ENCODE data around the gene MALSU1. TPM values are rescaled to one million over a fixed set of nuclear protein-coding genes. Genes with fewer than 3 reads are reported as not detected.

MALSU1 gene
- polyA plus RNA-seq, 4 donors: 34.4 to 42.7 (median 36.2) TPM

- no peak overlapping the region for H3K27ac ChIP-seq (ENCODE audit: low read depth in 1 of 3, low read length in 2 of 3)
- H3K36me3 ChIP-seq (ENCODE audit: control insufficient read depth in 3 of 3, insufficient read depth in 2 of 3, low read depth in 1 of 3, low read length in 3 of 3): no peaks in the 10 kb centered on the region
- H3K9me3 ChIP-seq (ENCODE audit: control insufficient read depth in 2 of 2, insufficient read depth in 1 of 2, low read depth in 1 of 2, low read length in 1 of 2): peaks cover 0 to 3% of the 10 kb centered on the region in 2 donors
- H3K4me1 ChIP-seq (ENCODE audit: control insufficient read depth in 3 of 3, insufficient read depth in 2 of 3, low read depth in 1 of 3, low read length in 2 of 3): no peaks in the 10 kb centered on the region
- H3K4me3 ChIP-seq (ENCODE audit: low read depth in 1 of 3, low read length in 3 of 3): no peak overlapping the region
- 84 to 89% (median 84%) methylated on average over 2 of the region's 2 CpGs for WGBS, 3 donors
- DNase-seq (no peak), FAIRE-seq (no peak)
- no peaks in the 10 kb centered on the region for H3K27me3 ChIP-seq (ENCODE audit: control insufficient read depth in 3 of 3, insufficient read depth in 3 of 3, low read length in 3 of 3)
Observed at GRCh38 chr7:23266918-23267317, 32.2 kb upstream of the MALSU1 start.

GRCh38 chr7:23267357-23267756, 31.8 kb upstream of the MALSU1 start:
- peaks cover 0 to 3% of the 10 kb centered on the region in 2 donors for H3K9me3 ChIP-seq (ENCODE audit: control insufficient read depth in 2 of 2, insufficient read depth in 1 of 2, low read depth in 1 of 2, low read length in 1 of 2)
- no peak overlapping the region for H3K27ac ChIP-seq (ENCODE audit: low read depth in 1 of 3, low read length in 2 of 3)
- H3K4me3 ChIP-seq (ENCODE audit: low read depth in 1 of 3, low read length in 3 of 3): no peak overlapping the region
- 87 to 98% (median 94%) methylated on average over 2 of the region's 2 CpGs for WGBS, 3 donors
- DNase-seq: no peak
- H3K27me3 ChIP-seq (ENCODE audit: control insufficient read depth in 3 of 3, insufficient read depth in 3 of 3, low read length in 3 of 3): no peaks in the 10 kb centered on the region
- no peak for FAIRE-seq
- no peaks in the 10 kb centered on the region for H3K4me1 ChIP-seq (ENCODE audit: control insufficient read depth in 3 of 3, insufficient read depth in 2 of 3, low read depth in 1 of 3, low read length in 2 of 3)
- no peaks in the 10 kb centered on the region for H3K36me3 ChIP-seq (ENCODE audit: control insufficient read depth in 3 of 3, insufficient read depth in 2 of 3, low read depth in 1 of 3, low read length in 3 of 3)

GRCh38 chr7:23268167-23268566, 31.0 kb upstream of the MALSU1 start:
- Histone ChIP-seq H3K36me3 (ENCODE audit: control insufficient read depth in 3 of 3, insufficient read depth in 2 of 3, low read depth in 1 of 3, low read length in 3 of 3) (no peaks in the 10 kb centered on the region), H3K9me3 (ENCODE audit: control insufficient read depth in 2 of 2, insufficient read depth in 1 of 2, low read depth in 1 of 2, low read length in 1 of 2) (peaks cover 0 to 3% of the 10 kb centered on the region in 2 donors), H3K27ac (ENCODE audit: low read depth in 1 of 3, low read length in 2 of 3) (no peak overlapping the region), H3K4me3 (ENCODE audit: low read depth in 1 of 3, low read length in 3 of 3) (no peak overlapping the region), H3K4me1 (ENCODE audit: control insufficient read depth in 3 of 3, insufficient read depth in 2 of 3, low read depth in 1 of 3, low read length in 2 of 3) (peaks cover 0 to 3% (median 0%) of the 10 kb centered on the region in 3 donors), H3K27me3 (ENCODE audit: control insufficient read depth in 3 of 3, insufficient read depth in 3 of 3, low read length in 3 of 3) (no peaks in the 10 kb centered on the region)
- no peak for FAIRE-seq
- DNase-seq: no peak
- WGBS, 3 donors: 93 to 97% (median 94%) methylated on average over 2 of the region's 2 CpGs

- Histone ChIP-seq H3K27me3 (ENCODE audit: control insufficient read depth in 3 of 3, insufficient read depth in 3 of 3, low read length in 3 of 3) (no peaks in the 10 kb centered on the region), H3K9me3 (ENCODE audit: control insufficient read depth in 2 of 2, insufficient read depth in 1 of 2, low read depth in 1 of 2, low read length in 1 of 2) (peaks cover 0 to 3% of the 10 kb centered on the region in 2 donors), H3K4me1 (ENCODE audit: control insufficient read depth in 3 of 3, insufficient read depth in 2 of 3, low read depth in 1 of 3, low read length in 2 of 3) (peaks cover 0 to 3% (median 0%) of the 10 kb centered on the region in 3 donors), H3K4me3 (ENCODE audit: low read depth in 1 of 3, low read length in 3 of 3) (no peak overlapping the region), H3K36me3 (ENCODE audit: control insufficient read depth in 3 of 3, insufficient read depth in 2 of 3, low read depth in 1 of 3, low read length in 3 of 3) (no peaks in the 10 kb centered on the region), H3K27ac (ENCODE audit: low read depth in 1 of 3, low read length in 2 of 3) (no peak overlapping the region)
- FAIRE-seq (no peak), DNase-seq (no peak)
- WGBS, 3 donors: 79 to 81% (median 81%) methylated on average over 4 of the region's 4 CpGs
Observed at GRCh38 chr7:23268746-23269145, 30.4 kb upstream of the MALSU1 start.

- H3K9me3 ChIP-seq (ENCODE audit: control insufficient read depth in 2 of 2, insufficient read depth in 1 of 2, low read depth in 1 of 2, low read length in 1 of 2): peaks cover 0 to 3% of the 10 kb centered on the region in 2 donors
- no peak overlapping the region for H3K4me3 ChIP-seq (ENCODE audit: low read depth in 1 of 3, low read length in 3 of 3)
- WGBS, 3 donors: 86 to 93% (median 86%) methylated on average over 2 of the region's 2 CpGs
- H3K4me1 ChIP-seq (ENCODE audit: control insufficient read depth in 3 of 3, insufficient read depth in 2 of 3, low read depth in 1 of 3, low read length in 2 of 3): peaks cover 0 to 3% (median 0%) of the 10 kb centered on the region in 3 donors
- no peak overlapping the region for H3K27ac ChIP-seq (ENCODE audit: low read depth in 1 of 3, low read length in 2 of 3)
- DNase-seq: no peak
- no peak for FAIRE-seq
- no peaks in the 10 kb centered on the region for H3K27me3 ChIP-seq (ENCODE audit: control insufficient read depth in 3 of 3, insufficient read depth in 3 of 3, low read length in 3 of 3)
- H3K36me3 ChIP-seq (ENCODE audit: control insufficient read depth in 3 of 3, insufficient read depth in 2 of 3, low read depth in 1 of 3, low read length in 3 of 3): no peaks in the 10 kb centered on the region
Observed at GRCh38 chr7:23272275-23272674, 26.9 kb upstream of the MALSU1 start.

GRCh38 chr7:23273141-23273599, 26.0 kb upstream of the MALSU1 start:
- H3K27me3 ChIP-seq (ENCODE audit: control insufficient read depth in 3 of 3, insufficient read depth in 3 of 3, low read length in 3 of 3): no peaks in the 10 kb centered on the region
- H3K4me3 ChIP-seq (ENCODE audit: low read depth in 1 of 3, low read length in 3 of 3): no peak overlapping the region
- peaks cover 0 to 3% (median 0%) of the 10 kb centered on the region in 3 donors for H3K4me1 ChIP-seq (ENCODE audit: control insufficient read depth in 3 of 3, insufficient read depth in 2 of 3, low read depth in 1 of 3, low read length in 2 of 3)
- H3K27ac ChIP-seq (ENCODE audit: low read depth in 1 of 3, low read length in 2 of 3): peak overlapping the region in 1 of 3 donors; percentile 62
- 2 to 11% (median 4%) methylated on average over 11 of the region's 11 CpGs for WGBS, 3 donors
- no peaks in the 10 kb centered on the region for H3K36me3 ChIP-seq (ENCODE audit: control insufficient read depth in 3 of 3, insufficient read depth in 2 of 3, low read depth in 1 of 3, low read length in 3 of 3)
- FAIRE-seq (no peak), DNase-seq (peak; percentile 96 to 98)
- H3K9me3 ChIP-seq (ENCODE audit: control insufficient read depth in 2 of 2, insufficient read depth in 1 of 2, low read depth in 1 of 2, low read length in 1 of 2): no peaks in the 10 kb centered on the region

GRCh38 chr7:23275912-23276311, 23.2 kb upstream of the MALSU1 start:
- Histone ChIP-seq H3K27me3 (ENCODE audit: control insufficient read depth in 3 of 3, insufficient read depth in 3 of 3, low read length in 3 of 3) (no peaks in the 10 kb centered on the region), H3K4me3 (ENCODE audit: low read depth in 1 of 3, low read length in 3 of 3) (no peak overlapping the region), H3K36me3 (ENCODE audit: control insufficient read depth in 3 of 3, insufficient read depth in 2 of 3, low read depth in 1 of 3, low read length in 3 of 3) (no peaks in the 10 kb centered on the region), H3K9me3 (ENCODE audit: control insufficient read depth in 2 of 2, insufficient read depth in 1 of 2, low read depth in 1 of 2, low read length in 1 of 2) (no peaks in the 10 kb centered on the region), H3K4me1 (ENCODE audit: control insufficient read depth in 3 of 3, insufficient read depth in 2 of 3, low read depth in 1 of 3, low read length in 2 of 3) (peaks cover 0 to 3% (median 0%) of the 10 kb centered on the region in 3 donors), H3K27ac (ENCODE audit: low read depth in 1 of 3, low read length in 2 of 3) (no peak overlapping the region)
- DNase-seq (no peak), FAIRE-seq (no peak)
- whole genome bisulfite sequencing, 3 donors: 78 to 87% (median 81%) methylated on average over 5 of the region's 5 CpGs

GRCh38 chr7:23276376-23276775, 22.8 kb upstream of the MALSU1 start:
- no peaks in the 10 kb centered on the region for H3K36me3 ChIP-seq (ENCODE audit: control insufficient read depth in 3 of 3, insufficient read depth in 2 of 3, low read depth in 1 of 3, low read length in 3 of 3)
- no peak overlapping the region for H3K27ac ChIP-seq (ENCODE audit: low read depth in 1 of 3, low read length in 2 of 3)
- 67 to 74% (median 72%) methylated on average over 5 of the region's 5 CpGs for WGBS, 3 donors
- FAIRE-seq (no peak), DNase-seq (no peak)
- H3K4me3 ChIP-seq (ENCODE audit: low read depth in 1 of 3, low read length in 3 of 3): no peak overlapping the region
- H3K4me1 ChIP-seq (ENCODE audit: control insufficient read depth in 3 of 3, insufficient read depth in 2 of 3, low read depth in 1 of 3, low read length in 2 of 3): peaks cover 0 to 3% (median 0%) of the 10 kb centered on the region in 3 donors
- no peaks in the 10 kb centered on the region for H3K27me3 ChIP-seq (ENCODE audit: control insufficient read depth in 3 of 3, insufficient read depth in 3 of 3, low read length in 3 of 3)
- H3K9me3 ChIP-seq (ENCODE audit: control insufficient read depth in 2 of 2, insufficient read depth in 1 of 2, low read depth in 1 of 2, low read length in 1 of 2): no peaks in the 10 kb centered on the region

- peaks cover 0 to 3% (median 0%) of the 10 kb centered on the region in 3 donors for H3K4me1 ChIP-seq (ENCODE audit: control insufficient read depth in 3 of 3, insufficient read depth in 2 of 3, low read depth in 1 of 3, low read length in 2 of 3)
- H3K27ac ChIP-seq (ENCODE audit: low read depth in 1 of 3, low read length in 2 of 3): no peak overlapping the region
- 78 to 85% (median 85%) methylated on average over 3 of the region's 3 CpGs for WGBS, 3 donors
- FAIRE-seq: no peak
- no peak for DNase-seq
- H3K36me3 ChIP-seq (ENCODE audit: control insufficient read depth in 3 of 3, insufficient read depth in 2 of 3, low read depth in 1 of 3, low read length in 3 of 3): no peaks in the 10 kb centered on the region
- no peaks in the 10 kb centered on the region for H3K27me3 ChIP-seq (ENCODE audit: control insufficient read depth in 3 of 3, insufficient read depth in 3 of 3, low read length in 3 of 3)
- no peak overlapping the region for H3K4me3 ChIP-seq (ENCODE audit: low read depth in 1 of 3, low read length in 3 of 3)
- H3K9me3 ChIP-seq (ENCODE audit: control insufficient read depth in 2 of 2, insufficient read depth in 1 of 2, low read depth in 1 of 2, low read length in 1 of 2): no peaks in the 10 kb centered on the region
Observed at GRCh38 chr7:23276947-23277346, 22.2 kb upstream of the MALSU1 start.

All from small intestine (tissue), 7 donors.